ENCODE data around the gene LYL1. TPM values are rescaled to one million over a fixed set of nuclear protein-coding genes. Genes with fewer than 3 reads are reported as not detected.

The LYL1 gene
- total RNA-seq, 1 donor from 2014 or later: 3.3 TPM

GRCh38 chr19:13095934-13096927 lies 6.4 kb downstream of the LYL1 start:
- Histone ChIP-seq H3K4me3 (ENCODE audit: low read depth, low read length) (no peak overlapping the region), H3K36me3 (ENCODE audit: control insufficient read depth, insufficient read depth, low read length) (peaks cover 1% of the 10 kb centered on the region), H3K27me3 (ENCODE audit: control insufficient read depth, insufficient read depth, low read length) (peaks cover 49% of the 10 kb centered on the region)
- peak; percentile 18 for TF ChIP-seq CTCF (IDR thresholded peaks at IDR 0.05; ENCODE audit: insufficient read depth, low read length, poor library complexity, severe bottlenecking)
- DNase-seq (ENCODE audit: low read depth): no peak

GRCh38 chr19:13095393-13095784 lies 7.3 kb downstream of the LYL1 start:
- H3K27me3 ChIP-seq (ENCODE audit: control insufficient read depth, insufficient read depth, low read length): peaks cover 49% of the 10 kb centered on the region
- no peak overlapping the region for H3K4me3 ChIP-seq (ENCODE audit: low read depth, low read length)
- no peak for TF ChIP-seq CTCF (IDR thresholded peaks at IDR 0.05; ENCODE audit: insufficient read depth, low read length, poor library complexity, severe bottlenecking)
- no peak for DNase-seq (ENCODE audit: low read depth)
- peaks cover 1% of the 10 kb centered on the region for H3K36me3 ChIP-seq (ENCODE audit: control insufficient read depth, insufficient read depth, low read length)

GRCh38 chr19:13094771-13095392 lies 7.8 kb downstream of the LYL1 start:
- H3K27me3 ChIP-seq (ENCODE audit: control insufficient read depth, insufficient read depth, low read length): peaks cover 45% of the 10 kb centered on the region
- H3K4me3 ChIP-seq (ENCODE audit: low read depth, low read length): no peak overlapping the region
- TF ChIP-seq CTCF (IDR thresholded peaks at IDR 0.05; ENCODE audit: insufficient read depth, low read length, poor library complexity, severe bottlenecking): no peak
- no peak for DNase-seq (ENCODE audit: low read depth)
- peaks cover 1% of the 10 kb centered on the region for H3K36me3 ChIP-seq (ENCODE audit: control insufficient read depth, insufficient read depth, low read length)

- H3K36me3 ChIP-seq (ENCODE audit: control insufficient read depth, insufficient read depth, low read length): peaks cover 1% of the 10 kb centered on the region
- no peak for TF ChIP-seq CTCF (IDR thresholded peaks at IDR 0.05; ENCODE audit: insufficient read depth, low read length, poor library complexity, severe bottlenecking)
- no peak for DNase-seq (ENCODE audit: low read depth)
- peaks cover 39% of the 10 kb centered on the region for H3K27me3 ChIP-seq (ENCODE audit: control insufficient read depth, insufficient read depth, low read length)
- no peak overlapping the region for H3K4me3 ChIP-seq (ENCODE audit: low read depth, low read length)
Measured at GRCh38 chr19:13094106-13094504, 8.6 kb downstream of the LYL1 start.

GRCh38 chr19:13093407-13094105 lies 9.1 kb downstream of the LYL1 start:
- Histone ChIP-seq H3K27me3 (ENCODE audit: control insufficient read depth, insufficient read depth, low read length) (peaks cover 34% of the 10 kb centered on the region), H3K36me3 (ENCODE audit: control insufficient read depth, insufficient read depth, low read length) (peaks cover 1% of the 10 kb centered on the region), H3K4me3 (ENCODE audit: low read depth, low read length) (no peak overlapping the region)
- peak; percentile 88 for TF ChIP-seq CTCF (IDR thresholded peaks at IDR 0.05; ENCODE audit: insufficient read depth, low read length, poor library complexity, severe bottlenecking)
- no peak for DNase-seq (ENCODE audit: low read depth)

All from kidney epithelial cell (primary cell).